ENCODE results near the gene BCAP29.

BCAP29 gene

DNA sequence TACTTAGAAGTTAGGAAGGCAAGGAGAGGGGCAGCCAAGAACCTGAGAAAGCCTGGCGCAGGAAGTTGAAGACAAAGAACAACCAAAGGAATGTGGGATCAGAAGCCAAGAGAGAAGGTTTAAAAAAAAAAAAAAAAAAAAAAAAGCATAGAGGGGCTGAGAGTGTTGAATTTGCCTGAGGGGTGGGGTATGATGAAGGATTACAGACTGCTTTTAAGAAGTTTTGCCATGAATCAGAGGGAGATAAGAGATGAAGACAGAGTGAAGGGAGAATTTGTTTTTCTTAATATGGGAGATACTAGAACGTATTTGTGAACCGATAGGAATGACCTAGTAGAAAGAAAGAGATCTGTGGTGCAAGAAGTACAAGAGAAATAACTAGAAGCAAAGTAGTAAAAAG is 87.3 kb downstream of the BCAP29 start:
- no peak for DNase-seq (ENCODE audit: low read depth in 2 of 2)

DNA sequence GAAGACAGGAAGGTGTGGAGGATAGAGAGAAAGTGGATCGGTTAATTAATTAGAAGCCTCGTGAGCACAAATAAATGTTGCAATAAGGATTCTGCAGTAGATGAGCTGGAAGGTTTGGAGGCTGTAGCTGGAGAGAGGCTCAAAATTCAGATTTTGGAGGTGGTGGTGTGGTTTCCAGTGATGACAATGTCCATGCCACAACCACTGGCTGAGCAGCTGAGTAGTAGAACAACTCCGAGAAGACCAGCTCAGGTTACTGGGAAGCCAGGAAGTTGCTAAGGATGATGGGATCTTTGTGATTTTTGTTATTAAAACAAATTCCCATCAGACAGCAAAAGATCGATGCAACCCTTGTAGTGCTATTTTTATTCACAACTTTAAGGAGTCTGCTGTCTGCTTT is 88.2 kb downstream of the BCAP29 start:
- no peak for DNase-seq (ENCODE audit: low read depth in 2 of 2)

All from stimulated activated CD4-positive, alpha-beta T cell treated with anti-CD3 and anti-CD28 coated beads, Interleukin-1b, Interleukin-23, amount 100 ng/mL, for 1 hour (primary cell).